Astrocyte (in vitro differentiated cells and primary cell): ENCODE data around the gene SEC24D.
"Not testable (repeated sequence)": the region's sequence is repeated elsewhere in the genome, so short reads cannot be mapped to it uniquely, and the experiment has no call there.

ENCODE experiments used
- CTCF ChIP-seq: IDR thresholded peaks from 2 replicates; pipeline ENCODE4 v1.5.1; 2011; ENCODE audit warnings: low read depth, mild to moderate bottlenecking, inconsistent platforms, low read length, moderate library complexity; ENCODE audit not compliant: insufficient read depth
- EZH2 ChIP-seq: IDR thresholded peaks from 2 replicates; pipeline ENCODE4 v1.6.1; 2012; ENCODE audit warnings: mild to moderate bottlenecking, low read length, inconsistent platforms; ENCODE audit not compliant: insufficient read depth

GRCh38 chr4:118878507-118878906 is 42.6 kb upstream of the SEC24D start:
- TF ChIP-seq CTCF, EZH2: not testable (repeated sequence)
